MM.1S (cell line): ENCODE measurements around the gene CMIP.

Experiments
- DNase-seq: peaks from one replicate; pipeline ENCODE4 v3.0.0-alpha.2; 2015
- H2AFZ ChIP-seq: fragments of 300-600 bp; sonication (generic); 2 replicates; pipeline ENCODE4 v1.6.0; 2016; ENCODE audit warnings: antibody characterized with exemption, low read length
- H3F3A ChIP-seq: fragments of 300-600 bp; sonication (generic); 2 replicates; pipeline ENCODE4 v1.6.1; 2016; ENCODE audit warnings: mild to moderate bottlenecking, antibody characterized with exemption, low read length, moderate library complexity, mixed read lengths; ENCODE audit not compliant: insufficient read depth
- H3K27ac ChIP-seq: fragments of 300-600 bp; sonication (generic); 2 replicates; pipeline ENCODE4 v1.5.1; 2016; ENCODE audit warnings: mild to moderate bottlenecking, low read length
- H3K27me3 ChIP-seq: fragments of 300-600 bp; sonication (generic); replicated peaks from 2 replicates; pipeline ENCODE4 v1.6.0; 2016; ENCODE audit warnings: low read length; ENCODE audit not compliant: insufficient read depth
- H3K36me3 ChIP-seq: fragments of 300-600 bp; sonication (generic); replicated peaks from 2 replicates; pipeline ENCODE4 v1.6.1; 2016; ENCODE audit warnings: mild to moderate bottlenecking, low read length, mixed read lengths; ENCODE audit not compliant: insufficient read depth
- H3K4me1 ChIP-seq: fragments of 300-600 bp; sonication (generic); 2 replicates; pipeline ENCODE4 v1.6.1; 2016; ENCODE audit warnings: low read length, mixed read lengths
- H3K4me2 ChIP-seq: fragments of 300-600 bp; sonication (generic); 2 replicates; pipeline ENCODE4 v1.6.0; 2016; ENCODE audit warnings: low read depth, low read length
- H3K4me3 ChIP-seq: fragments of 300-600 bp; sonication (generic); 2 replicates; pipeline ENCODE4 v1.5.1; 2016; ENCODE audit warnings: low read length, mixed read lengths
- H3K79me2 ChIP-seq: fragments of 300-600 bp; sonication (generic); 2 replicates; pipeline ENCODE4 v1.6.1; 2016; ENCODE audit warnings: mixed run types, low read length, mixed read lengths
- H3K9ac ChIP-seq: fragments of 300-600 bp; sonication (generic); 2 replicates; pipeline ENCODE4 v1.6.1; 2016; ENCODE audit warnings: low read length, mixed read lengths
- H3K9me2 ChIP-seq: fragments of 300-600 bp; sonication (generic); replicated peaks from 2 replicates; pipeline ENCODE4 v1.6.1; 2016; ENCODE audit warnings: mild to moderate bottlenecking, low read length, mixed read lengths; ENCODE audit not compliant: insufficient read depth
- H3K9me3 ChIP-seq: fragments of 300-600 bp; sonication (generic); replicated peaks from 2 replicates; pipeline ENCODE4 v1.6.1; 2016; ENCODE audit warnings: mild to moderate bottlenecking, low read length, mixed read lengths; ENCODE audit not compliant: insufficient read depth
- H4K20me1 ChIP-seq: fragments of 300-600 bp; sonication (generic); 2 replicates; pipeline ENCODE4 v1.6.1; 2016; ENCODE audit warnings: mild to moderate bottlenecking, low read length, moderate library complexity, mixed read lengths; ENCODE audit not compliant: insufficient read depth
- EZH2 ChIP-seq: fragments of 300-600 bp; sonication (generic); optimal IDR thresholded peaks from 2 replicates; pipeline ENCODE3; 2017; ENCODE audit warnings: low read depth, mild to moderate bottlenecking, antibody characterized with exemption, low read length, mixed read lengths
- EZH2phosphoT487 ChIP-seq: fragments of 300-600 bp; sonication (generic); IDR thresholded peaks from 2 replicates; pipeline ENCODE4 v1.6.1; 2018; ENCODE audit warnings: antibody characterized with exemption, low read length
- TF ChIP-seq, protein P1 (sequence below): fragments of 300-600 bp; sonication (generic); IDR thresholded peaks from 2 replicates; pipeline ENCODE4 v1.5.1; 2016; ENCODE audit warnings: antibody characterized with exemption, low read length, mixed read lengths

The CMIP gene

GRCh38 chr16:81566086-81567007 is 121.7 kb downstream of the CMIP start:
- Histone ChIP-seq H3K4me1 (no peaks in the 10 kb centered on the region), H3F3A (no peaks in the 10 kb centered on the region), H2AFZ (no peak overlapping the region), H3K27me3 (no peaks in the 10 kb centered on the region), H3K9me2 (no peaks in the 10 kb centered on the region), H3K4me3 (no peak overlapping the region), H3K36me3 (no peaks in the 10 kb centered on the region), H3K4me2 (no peak overlapping the region), H3K9ac (no peak overlapping the region), H3K9me3 (no peaks in the 10 kb centered on the region), H3K27ac (no peak overlapping the region), H4K20me1 (no peaks in the 10 kb centered on the region), H3K79me2 (no peaks in the 10 kb centered on the region)
- no peak for DNase-seq
- TF ChIP-seq, protein P1, sequence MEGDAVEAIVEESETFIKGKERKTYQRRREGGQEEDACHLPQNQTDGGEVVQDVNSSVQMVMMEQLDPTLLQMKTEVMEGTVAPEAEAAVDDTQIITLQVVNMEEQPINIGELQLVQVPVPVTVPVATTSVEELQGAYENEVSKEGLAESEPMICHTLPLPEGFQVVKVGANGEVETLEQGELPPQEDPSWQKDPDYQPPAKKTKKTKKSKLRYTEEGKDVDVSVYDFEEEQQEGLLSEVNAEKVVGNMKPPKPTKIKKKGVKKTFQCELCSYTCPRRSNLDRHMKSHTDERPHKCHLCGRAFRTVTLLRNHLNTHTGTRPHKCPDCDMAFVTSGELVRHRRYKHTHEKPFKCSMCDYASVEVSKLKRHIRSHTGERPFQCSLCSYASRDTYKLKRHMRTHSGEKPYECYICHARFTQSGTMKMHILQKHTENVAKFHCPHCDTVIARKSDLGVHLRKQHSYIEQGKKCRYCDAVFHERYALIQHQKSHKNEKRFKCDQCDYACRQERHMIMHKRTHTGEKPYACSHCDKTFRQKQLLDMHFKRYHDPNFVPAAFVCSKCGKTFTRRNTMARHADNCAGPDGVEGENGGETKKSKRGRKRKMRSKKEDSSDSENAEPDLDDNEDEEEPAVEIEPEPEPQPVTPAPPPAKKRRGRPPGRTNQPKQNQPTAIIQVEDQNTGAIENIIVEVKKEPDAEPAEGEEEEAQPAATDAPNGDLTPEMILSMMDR, result no peak
- TF ChIP-seq EZH2 (no peak), EZH2phosphoT487 (no peak)

DNA sequence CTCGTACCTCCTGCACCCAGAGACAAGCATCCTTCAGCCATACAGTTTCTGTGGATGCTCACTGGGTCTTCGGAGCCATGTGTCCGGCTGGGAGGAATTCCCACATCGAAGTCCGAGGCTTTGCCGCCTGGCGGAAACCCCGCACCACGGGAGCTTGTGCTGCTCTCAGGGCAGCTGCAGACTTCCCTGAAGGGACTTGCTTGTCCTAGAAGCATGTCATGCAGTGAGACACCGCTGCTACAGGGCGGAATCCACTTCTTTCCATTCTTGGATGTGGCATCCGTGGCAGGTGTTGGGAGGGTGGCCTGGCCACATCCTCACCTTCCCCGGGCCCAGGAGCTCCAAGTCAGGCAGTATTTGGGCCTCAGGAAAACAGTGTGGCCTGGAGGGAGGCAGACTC is 122.5 kb downstream of the CMIP start:
- H3K9me3 ChIP-seq, result no peaks in the 10 kb centered on the region
- DNase-seq, result no peak
- no peaks in the 10 kb centered on the region for H3K79me2 ChIP-seq
- no peak overlapping the region for H2AFZ ChIP-seq
- TF ChIP-seq, protein P1, result no peak
- TF ChIP-seq EZH2phosphoT487, result no peak
- TF ChIP-seq EZH2, result no peak
- H3K4me2 ChIP-seq, result no peak overlapping the region
- H3K27me3 ChIP-seq, result no peaks in the 10 kb centered on the region
- H4K20me1 ChIP-seq, result no peaks in the 10 kb centered on the region
- H3K4me1 ChIP-seq, result no peaks in the 10 kb centered on the region
- H3K9ac ChIP-seq, result no peak overlapping the region
- H3K27ac ChIP-seq, result no peak overlapping the region
- no peaks in the 10 kb centered on the region for H3K9me2 ChIP-seq
- H3F3A ChIP-seq, result no peaks in the 10 kb centered on the region
- no peak overlapping the region for H3K4me3 ChIP-seq
- no peaks in the 10 kb centered on the region for H3K36me3 ChIP-seq

- TF ChIP-seq, protein P1, result no peak
- TF ChIP-seq EZH2 (no peak), EZH2phosphoT487 (no peak)
- no peak overlapping the region for H3K27ac ChIP-seq
- no peaks in the 10 kb centered on the region for H3F3A ChIP-seq
- H2AFZ ChIP-seq, result no peak overlapping the region
- no peaks in the 10 kb centered on the region for H4K20me1 ChIP-seq
- H3K9me3 ChIP-seq, result no peaks in the 10 kb centered on the region
- H3K4me3 ChIP-seq, result no peak overlapping the region
- no peaks in the 10 kb centered on the region for H3K27me3 ChIP-seq
- H3K36me3 ChIP-seq, result no peaks in the 10 kb centered on the region
- H3K9ac ChIP-seq, result no peak overlapping the region
- H3K9me2 ChIP-seq, result no peaks in the 10 kb centered on the region
- H3K4me1 ChIP-seq, result no peaks in the 10 kb centered on the region
- no peak for DNase-seq
- no peak overlapping the region for H3K4me2 ChIP-seq
- H3K79me2 ChIP-seq, result no peaks in the 10 kb centered on the region
Observed at GRCh38 chr16:81567987-81568748, 123.6 kb downstream of the CMIP start.
